K562 (cell line): Measurements from ENCODE around the gene ARHGAP18. TPM values are rescaled to one million over a fixed set of nuclear protein-coding genes. Genes with fewer than 3 reads are reported as not detected.

Source experiments
- ATAC-seq: fragments of 200-7000 bp; cut with Tn5 transposase; 3 replicates; pipeline ENCODE4 v1.9.1; 2020; ENCODE audit warnings: moderate library complexity
- BruUV-seq: library from RNA; stranded (reverse); fragments of 400-500 nt; replicated peaks from 2 replicates; lab custom pipeline; 2021; lab: Mats Ljungman, UMichigan
- CTCF ChIA-PET: fragments of 300-600 bp; formaldehyde crosslinking; extraction: SDS; loops from one replicate; lab custom pipeline; 2021; ENCODE audit warnings: low intra/inter-chr PET ratio; lab: Yijun Ruan, JAX
- POLR2A ChIA-PET: fragments of 300-600, 350-650 bp; sonication (Branson Sonifier 250); formaldehyde crosslinking; extraction: SDS; loops from one replicate; lab custom pipeline; 2021; ENCODE audit warnings: antibody characterized with exemption, inconsistent platforms; lab: Yijun Ruan, JAX
- DNase-seq, 4 experiments: peaks; one replicate each; pipeline versions ENCODE4 v3.0.0 to v3.0.0-alpha.2; 2011 to 2018; ENCODE audit warnings: low spot score in 3 of 4, mixed read lengths in 3 of 4; ENCODE audit errors: extremely low read depth in 1 of 4
- FAIRE-seq: peaks from 2 replicates; lab custom pipeline; 2011; peaks lifted over from hg19 to GRCh38; lab: Jason Lieb, UNC
- H2AFZ ChIP-seq: 2 replicates; pipeline ENCODE4 v1.6.0; 2011; ENCODE audit warnings: low read depth, low read length, control low read depth, inconsistent platforms
- H3K27ac ChIP-seq: fragments of 200-600 bp; 3 replicates; pipeline ENCODE4 v1.8.0; 2011; ENCODE audit warnings: low read depth, mild to moderate bottlenecking, control low read depth, inconsistent platforms, low read length, moderate library complexity, mixed read lengths; ENCODE audit errors: extremely low read depth
- H3K27me3 ChIP-seq, 2 experiments: fragments of 300-600 bp in 1 of 2; 2 replicates in 1 of 2; 3 replicates in 1 of 2; pipeline versions ENCODE4 v1.6.0 to v1.8.0; 2011; ENCODE audit warnings: inconsistent platforms in 2 of 2, low read length in 2 of 2, mild to moderate bottlenecking in 1 of 2, mixed read lengths in 1 of 2, moderate library complexity in 1 of 2; ENCODE audit not compliant: control insufficient read depth in 2 of 2, insufficient read depth in 2 of 2
- H3K36me3 ChIP-seq: fragments of 300-600 bp; 3 replicates; pipeline ENCODE4 v1.8.0; 2011; ENCODE audit warnings: mild to moderate bottlenecking, low read length, inconsistent platforms; ENCODE audit not compliant: control insufficient read depth, insufficient read depth
- H3K4me1 ChIP-seq, 2 experiments: fragments of 200-600 bp in 1 of 2; replicated peaks in 1 of 2; 2 replicates in 1 of 2; 3 replicates in 1 of 2; pipeline versions ENCODE4 v1.5.1 to v1.8.0; 2011; ENCODE audit warnings: inconsistent platforms in 2 of 2, low read length in 2 of 2, mild to moderate bottlenecking in 1 of 2, mixed read lengths in 1 of 2, moderate library complexity in 1 of 2; ENCODE audit not compliant: control insufficient read depth in 2 of 2, insufficient read depth in 2 of 2
- H3K4me2 ChIP-seq: 2 replicates; pipeline ENCODE4 v1.6.1; 2011; ENCODE audit warnings: low read length, control low read depth, inconsistent platforms, mixed read lengths; ENCODE audit not compliant: insufficient read depth
- H3K4me3 ChIP-seq: fragments of 200-600 bp; sonication (generic), shearing (Covaris generic); 2 replicates; pipeline ENCODE4 v1.5.1; 2016; ENCODE audit warnings: control low read depth, inconsistent platforms
- H3K79me2 ChIP-seq: fragments of 200-600 bp; 3 replicates; pipeline ENCODE4 v1.8.0; 2011; ENCODE audit warnings: low read length, inconsistent platforms; ENCODE audit not compliant: control insufficient read depth, insufficient read depth
- H3K9ac ChIP-seq, 2 experiments: 2 replicates each; pipeline versions ENCODE4 v1.6.0 to v1.6.1; 2011; ENCODE audit warnings: low read depth in 2 of 2, low read length in 2 of 2, control low read depth in 1 of 2, inconsistent platforms in 1 of 2, mild to moderate bottlenecking in 1 of 2, mixed read lengths in 1 of 2; ENCODE audit not compliant: insufficient read depth in 1 of 2
- H3K9me1 ChIP-seq: one replicate; pipeline ENCODE4 v1.6.0; 2011; ENCODE audit warnings: inconsistent platforms, mild to moderate bottlenecking, low read length, moderate library complexity; ENCODE audit not compliant: control insufficient read depth, insufficient read depth
- H3K9me3 ChIP-seq: replicated peaks from 2 replicates; pipeline ENCODE4 v1.5.1; 2011; ENCODE audit warnings: low read depth, low read length, inconsistent platforms; ENCODE audit not compliant: control insufficient read depth, insufficient read depth
- H4K20me1 ChIP-seq: replicated peaks from 2 replicates; pipeline ENCODE4 v1.6.1; 2011; ENCODE audit warnings: low read length, inconsistent platforms, mixed read lengths; ENCODE audit not compliant: control insufficient read depth, insufficient read depth
- CTBP1 ChIP-seq: fragments of 450-650 bp; IDR thresholded peaks from 2 replicates; pipeline ENCODE4 v1.6.1; 2016; ENCODE audit warnings: borderline replicate concordance
- HNRNPUL1 ChIP-seq: fragments of 200-400 bp; formaldehyde crosslinking; IDR thresholded peaks from 2 replicates; pipeline ENCODE4 v1.6.1; 2017; ENCODE audit warnings: low read length
- NUFIP1 ChIP-seq: fragments of 450-650 bp; IDR thresholded peaks from 2 replicates; pipeline ENCODE4 v1.6.1; 2018; ENCODE audit not compliant: partially characterized antibody
- SMARCA5 ChIP-seq: fragments of 450-650 bp; IDR thresholded peaks from 2 replicates; pipeline ENCODE4 v1.6.1; 2016
- SMC3 ChIP-seq: conservative IDR thresholded peaks from 2 replicates; pipeline ENCODE4 v1.6.1; 2011; ENCODE audit warnings: low read depth, low read length, improper control_type of control experiment; ENCODE audit not compliant: insufficient read depth
- TAL1 ChIP-seq: fragments of 450-650 bp; IDR thresholded peaks from 2 replicates; pipeline ENCODE4 v1.6.1; 2016; ENCODE audit warnings: mild to moderate bottlenecking
- ZNF830 ChIP-seq: fragments of 250-450 bp; sonication (Bioruptor Pico); IDR thresholded peaks from 2 replicates; pipeline ENCODE4 v1.5.0; 2021; ENCODE audit warnings: mild to moderate bottlenecking
- whole genome bisulfite sequencing: fragments of 100-300 bp; shearing (Covaris generic); methylation state at CpG from one replicate; pipeline ENCODE4 v1.1.6; 2016; ENCODE audit warnings: low coverage, mixed read lengths; ENCODE audit not compliant: insufficient coverage; ENCODE audit errors: missing lambda C conversion rate; 5-methylcytosine and 5-hydroxymethylcytosine counted together
- in situ Hi-C: fragments of 300-500 bp; cut with MboI; formaldehyde crosslinking; loops from 4 replicates; pipeline ENCODE4 v1.15.0; 2018; ENCODE audit warnings: inconsistent platforms, mixed read lengths
- intact Hi-C: fragments of 100-400 bp; cut with micrococcal nuclease; formaldehyde crosslinking; loops from 2 replicates; pipeline ENCODE4 v1.14.2; 2022
- polyA plus RNA-seq, 8 experiments: library from polyadenylated mRNA; depleted of rRNA in 4 of 8; stranded (reverse) in 5 of 8; unstranded in 3 of 8; fragments of >200 nt; fragmentation: Nextera tagmentation in 2 of 8; fragmentation: Illumina TruSeq in 1 of 8; extraction: Ambion mirVana in 2 of 8; extraction: Trizol in 1 of 8; gene quantifications; 2 replicates each; pipeline versions ENCODE4 v1.2.1 to v1.2.3, GENCODE V29; 2011 to 2014; ENCODE audit warnings: inconsistent platforms in 1 of 8, missing spikeins in 1 of 8
- total RNA-seq, 7 experiments: library from RNA; depleted of rRNA in 6 of 7; stranded (reverse); fragments of >200 nt in 6 of 7; fragmentation: Illumina TruSeq in 2 of 7; extraction: Trizol in 2 of 7; gene quantifications; 2 replicates each; pipeline versions ENCODE4 v1.2.1 to v1.2.3, GENCODE V29; 2011 to 2021; ENCODE audit warnings: low replicate concordance in 1 of 7
- TF ChIP-seq, protein P1 (sequence below): fragments of 450-650 bp; IDR thresholded peaks from 2 replicates; pipeline ENCODE4 v1.6.1; 2016; ENCODE audit warnings: mild to moderate bottlenecking

The ARHGAP18 gene
- total and polyA plus RNA-seq, 9 of the 15 experiments (the other 6 are each of a cell fraction or from before 2014, with no cell fraction given) = 13.3 to 29.7 (median 21.1) TPM

DNA sequence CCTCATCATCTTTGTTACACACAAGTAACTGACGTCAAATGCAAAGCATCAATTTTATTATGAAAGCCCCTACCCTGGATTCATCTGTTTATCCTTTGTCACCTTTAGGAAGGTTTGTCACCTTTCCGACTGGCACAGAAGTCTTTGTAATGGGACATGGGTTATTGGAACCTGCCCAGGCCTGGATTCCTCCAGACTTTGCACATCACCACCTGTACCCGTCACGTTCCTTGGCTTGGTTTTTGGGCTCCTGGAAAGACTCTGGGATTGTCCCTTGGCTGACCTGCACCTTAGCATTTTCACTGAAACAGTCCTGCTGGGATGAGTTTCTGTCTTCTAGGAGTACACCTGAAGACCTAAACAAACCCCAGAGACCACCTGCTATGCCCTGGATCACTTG is 15.4 kb upstream of the ARHGAP18 start:
- DNase-seq (no peak), FAIRE-seq (no peak)
- Histone ChIP-seq H3K4me3 (no peak overlapping the region), H3K4me1 (peaks cover 0 to 4% of the 10 kb centered on the region in 2 experiments; a peak in 2 of 5 replicates), H3K79me2 (no peaks in the 10 kb centered on the region), H3K9me3 (no peaks in the 10 kb centered on the region), H3K27ac (no peak overlapping the region), H4K20me1 (no peaks in the 10 kb centered on the region), H3K9ac (no peak overlapping the region), H2AFZ (no peak overlapping the region)
- POLR2A ChIA-PET = interaction anchor here (1.0 kb wide), 1 partner anchor 16 kb away, joined by 3 read pairs; the partner anchor contains the start of gene ARHGAP18
- BruUV-seq = no TSS peak
- CTCF ChIA-PET = no interaction called here
- TF ChIP-seq TAL1 = no peak
- no peak for TF ChIP-seq SMARCA5
- TF ChIP-seq NUFIP1 = no peak
- TF ChIP-seq CTBP1 = no peak
- TF ChIP-seq, protein P1, sequence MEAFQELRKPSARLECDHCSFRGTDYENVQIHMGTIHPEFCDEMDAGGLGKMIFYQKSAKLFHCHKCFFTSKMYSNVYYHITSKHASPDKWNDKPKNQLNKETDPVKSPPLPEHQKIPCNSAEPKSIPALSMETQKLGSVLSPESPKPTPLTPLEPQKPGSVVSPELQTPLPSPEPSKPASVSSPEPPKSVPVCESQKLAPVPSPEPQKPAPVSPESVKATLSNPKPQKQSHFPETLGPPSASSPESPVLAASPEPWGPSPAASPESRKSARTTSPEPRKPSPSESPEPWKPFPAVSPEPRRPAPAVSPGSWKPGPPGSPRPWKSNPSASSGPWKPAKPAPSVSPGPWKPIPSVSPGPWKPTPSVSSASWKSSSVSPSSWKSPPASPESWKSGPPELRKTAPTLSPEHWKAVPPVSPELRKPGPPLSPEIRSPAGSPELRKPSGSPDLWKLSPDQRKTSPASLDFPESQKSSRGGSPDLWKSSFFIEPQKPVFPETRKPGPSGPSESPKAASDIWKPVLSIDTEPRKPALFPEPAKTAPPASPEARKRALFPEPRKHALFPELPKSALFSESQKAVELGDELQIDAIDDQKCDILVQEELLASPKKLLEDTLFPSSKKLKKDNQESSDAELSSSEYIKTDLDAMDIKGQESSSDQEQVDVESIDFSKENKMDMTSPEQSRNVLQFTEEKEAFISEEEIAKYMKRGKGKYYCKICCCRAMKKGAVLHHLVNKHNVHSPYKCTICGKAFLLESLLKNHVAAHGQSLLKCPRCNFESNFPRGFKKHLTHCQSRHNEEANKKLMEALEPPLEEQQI = no peak
- no peak for TF ChIP-seq SMC3
- TF ChIP-seq ZNF830 (CRISPR knock-in tag) = no peak
- TF ChIP-seq HNRNPUL1 = no peak
- TF ChIP-seq, all 486 proteins: peak for 0
- intact Hi-C loops (no loop called here), in situ Hi-C loops (no loop called here)
- Histone ChIP-seq H3K9me1 (no peaks in the 10 kb centered on the region), H3K36me3 (no peaks in the 10 kb centered on the region), H3K27me3 (no peaks in the 10 kb centered on the region), H3K4me2 (no peak overlapping the region)
- 76% methylated on average over 4 of the region's 4 CpGs for WGBS
- ATAC-seq = no peak
